ENCODE results near the gene NHP2.

Gene NHP2

GRCh38 chr5:178107756-178108310 is 45.9 kb downstream of the NHP2 start:
- H3K4me3 ChIP-seq (replicated peaks; ENCODE audit: low read depth, low read length): no peak overlapping the region
- TF ChIP-seq, protein P1, sequence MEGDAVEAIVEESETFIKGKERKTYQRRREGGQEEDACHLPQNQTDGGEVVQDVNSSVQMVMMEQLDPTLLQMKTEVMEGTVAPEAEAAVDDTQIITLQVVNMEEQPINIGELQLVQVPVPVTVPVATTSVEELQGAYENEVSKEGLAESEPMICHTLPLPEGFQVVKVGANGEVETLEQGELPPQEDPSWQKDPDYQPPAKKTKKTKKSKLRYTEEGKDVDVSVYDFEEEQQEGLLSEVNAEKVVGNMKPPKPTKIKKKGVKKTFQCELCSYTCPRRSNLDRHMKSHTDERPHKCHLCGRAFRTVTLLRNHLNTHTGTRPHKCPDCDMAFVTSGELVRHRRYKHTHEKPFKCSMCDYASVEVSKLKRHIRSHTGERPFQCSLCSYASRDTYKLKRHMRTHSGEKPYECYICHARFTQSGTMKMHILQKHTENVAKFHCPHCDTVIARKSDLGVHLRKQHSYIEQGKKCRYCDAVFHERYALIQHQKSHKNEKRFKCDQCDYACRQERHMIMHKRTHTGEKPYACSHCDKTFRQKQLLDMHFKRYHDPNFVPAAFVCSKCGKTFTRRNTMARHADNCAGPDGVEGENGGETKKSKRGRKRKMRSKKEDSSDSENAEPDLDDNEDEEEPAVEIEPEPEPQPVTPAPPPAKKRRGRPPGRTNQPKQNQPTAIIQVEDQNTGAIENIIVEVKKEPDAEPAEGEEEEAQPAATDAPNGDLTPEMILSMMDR (IDR thresholded peaks at IDR 0.05; ENCODE audit: low read length, missing control alignments): no peak
- DNase-seq (ENCODE audit: low read depth): no peak

- no peak overlapping the region for H3K4me3 ChIP-seq (replicated peaks; ENCODE audit: low read depth, low read length)
- no peak for DNase-seq (ENCODE audit: low read depth)
- TF ChIP-seq, protein P1 (IDR thresholded peaks at IDR 0.05; ENCODE audit: low read length, missing control alignments): no peak
These were observed 47.0 kb downstream of the NHP2 start for GRCh38 chr5:178106556-178107239.

GRCh38 chr5:178106086-178106485 is 47.6 kb downstream of the NHP2 start:
- TF ChIP-seq, protein P1 (IDR thresholded peaks at IDR 0.05; ENCODE audit: low read length, missing control alignments): no peak
- H3K4me3 ChIP-seq (replicated peaks; ENCODE audit: low read depth, low read length): no peak overlapping the region
- no peak for DNase-seq (ENCODE audit: low read depth)

GRCh38 chr5:178104492-178104891 is 49.2 kb downstream of the NHP2 start:
- H3K4me3 ChIP-seq (replicated peaks; ENCODE audit: low read depth, low read length): no peak overlapping the region

GRCh38 chr5:178103612-178104011 is 50.1 kb downstream of the NHP2 start:
- no peak overlapping the region for H3K4me3 ChIP-seq (replicated peaks; ENCODE audit: low read depth, low read length)
- DNase-seq (ENCODE audit: low read depth): no peak
- TF ChIP-seq, protein P1 (IDR thresholded peaks at IDR 0.05; ENCODE audit: low read length, missing control alignments): no peak

More at GRCh38 chr5:178104492-178104891, 49.2 kb downstream of the NHP2 start:
- TF ChIP-seq, protein P1 (IDR thresholded peaks at IDR 0.05; ENCODE audit: low read length, missing control alignments): no peak
- no peak for DNase-seq (ENCODE audit: low read depth)
